ENCODE data around the gene SDHAF2. TPM values are rescaled to one million over a fixed set of nuclear protein-coding genes. Genes with fewer than 3 reads are reported as not detected.

SDHAF2 gene
- total RNA-seq, 2 donors from 2014 or later = 41.4 to 45.4 TPM

- no peak for DNase-seq
- Histone ChIP-seq H3K36me3 (ENCODE audit: control insufficient read depth, insufficient read depth, low read length) (peaks cover 97% of the 10 kb centered on the region), H3K9ac (ENCODE audit: extremely low read depth, low read length, poor library complexity, severe bottlenecking) (no peak overlapping the region), H3K4me1 (ENCODE audit: control insufficient read depth, insufficient read depth, low read length) (no peaks in the 10 kb centered on the region), H3K9me3 (ENCODE audit: control insufficient read depth, low read length) (no peaks in the 10 kb centered on the region), H3K27ac (ENCODE audit: low read depth, low read length) (no peak overlapping the region), H3K27me3 (ENCODE audit: control insufficient read depth, insufficient read depth, low read length, poor library complexity, severe bottlenecking) (no peaks in the 10 kb centered on the region), H3K4me3 (ENCODE audit: low read length) (no peak overlapping the region)
- Mint-ChIP-seq H3K36me3 (ENCODE audit: low read depth) (peaks cover 91% of the 10 kb centered on the region), H3K4me3 (no peak overlapping the region), H3K27me3 (ENCODE audit: insufficient read depth) (no peaks in the 10 kb centered on the region), H3K9me3 (no peaks in the 10 kb centered on the region), H3K4me1 (no peaks in the 10 kb centered on the region), H3K27ac (no peak overlapping the region)
- 93 to 96% methylated on average over 3 of the region's 3 CpGs for WGBS, 2 experiments (ENCODE audit: insufficient coverage in 1 of 2, insufficient read length in 1 of 2)
- no peak for TF ChIP-seq CTCF (conservative IDR thresholded peaks at IDR 0.05)
Measured at GRCh38 chr11:61416941-61417340, 13.0 kb upstream of the SDHAF2 start.

GRCh38 chr11:61417670-61418069 lies 12.3 kb upstream of the SDHAF2 start:
- no peak overlapping the region for H3K9ac ChIP-seq (ENCODE audit: extremely low read depth, low read length, poor library complexity, severe bottlenecking)
- WGBS, 2 experiments (ENCODE audit: insufficient coverage in 1 of 2, insufficient read length in 1 of 2) = 87 to 92% methylated on average over 1 to 2 of the region's 2 CpGs
- Mint-ChIP-seq H3K36me3 (ENCODE audit: low read depth) (peaks cover 92% of the 10 kb centered on the region), H3K27ac (no peak overlapping the region), H3K9me3 (no peaks in the 10 kb centered on the region), H3K4me3 (no peak overlapping the region), H3K4me1 (no peaks in the 10 kb centered on the region), H3K27me3 (ENCODE audit: insufficient read depth) (no peaks in the 10 kb centered on the region)
- H3K27me3 ChIP-seq (ENCODE audit: control insufficient read depth, insufficient read depth, low read length, poor library complexity, severe bottlenecking) = no peaks in the 10 kb centered on the region
- DNase-seq = no peak
- H3K36me3 ChIP-seq (ENCODE audit: control insufficient read depth, insufficient read depth, low read length) = peaks cover 95% of the 10 kb centered on the region
- no peak for TF ChIP-seq CTCF (conservative IDR thresholded peaks at IDR 0.05)
- no peak overlapping the region for H3K27ac ChIP-seq (ENCODE audit: low read depth, low read length)
- no peaks in the 10 kb centered on the region for H3K9me3 ChIP-seq (ENCODE audit: control insufficient read depth, low read length)
- no peak overlapping the region for H3K4me3 ChIP-seq (ENCODE audit: low read length)
- no peaks in the 10 kb centered on the region for H3K4me1 ChIP-seq (ENCODE audit: control insufficient read depth, insufficient read depth, low read length)

- Mint-ChIP-seq H3K27ac (no peak overlapping the region), H3K4me3 (no peak overlapping the region), H3K9me3 (no peaks in the 10 kb centered on the region), H3K27me3 (ENCODE audit: insufficient read depth) (no peaks in the 10 kb centered on the region), H3K4me1 (no peaks in the 10 kb centered on the region), H3K36me3 (ENCODE audit: low read depth) (peaks cover 89% of the 10 kb centered on the region)
- H3K9ac ChIP-seq (ENCODE audit: extremely low read depth, low read length, poor library complexity, severe bottlenecking) = no peak overlapping the region
- H3K4me3 ChIP-seq (ENCODE audit: low read length) = no peak overlapping the region
- H3K9me3 ChIP-seq (ENCODE audit: control insufficient read depth, low read length) = no peaks in the 10 kb centered on the region
- no peak for DNase-seq
- no peak overlapping the region for H3K27ac ChIP-seq (ENCODE audit: low read depth, low read length)
- H3K36me3 ChIP-seq (ENCODE audit: control insufficient read depth, insufficient read depth, low read length) = peaks cover 92% of the 10 kb centered on the region
- TF ChIP-seq CTCF (conservative IDR thresholded peaks at IDR 0.05) = no peak
- no peaks in the 10 kb centered on the region for H3K27me3 ChIP-seq (ENCODE audit: control insufficient read depth, insufficient read depth, low read length, poor library complexity, severe bottlenecking)
- H3K4me1 ChIP-seq (ENCODE audit: control insufficient read depth, insufficient read depth, low read length) = no peaks in the 10 kb centered on the region
Measured at GRCh38 chr11:61418136-61418535, 11.8 kb upstream of the SDHAF2 start.

Measured in endodermal cell (in vitro differentiated cells).